Measurements from ENCODE around the gene TRIM72.
"Not testable (repeated sequence)": the region's sequence is repeated elsewhere in the genome, so short reads cannot be mapped to it uniquely, and the experiment has no call there.

Gene TRIM72

GRCh38 chr16:31267332-31268032 lies 53.6 kb downstream of the TRIM72 start:
- Histone ChIP-seq H3K4me1 (no peaks in the 10 kb centered on the region), H3K9me3 (no peaks in the 10 kb centered on the region; the same call in 1 of the 2 replicates), H3K36me3 (replicated peaks) (no peaks in the 10 kb centered on the region), H3K27me3 (ENCODE audit: low read depth) (no peaks in the 10 kb centered on the region), H3K4me3 (no peak overlapping the region)
- no peak for DNase-seq (ENCODE audit: low spot score in 2 of 2)
- in situ Hi-C loops (cut with MboI; ENCODE audit: low sequenced_read_pairs) = no loop called here

- DNase-seq (ENCODE audit: low spot score in 2 of 2) = no peak
- no peaks in the 10 kb centered on the region for H3K27me3 ChIP-seq (ENCODE audit: low read depth)
- H3K9me3 ChIP-seq = no peaks in the 10 kb centered on the region; the same call in 1 of the 2 replicates
- H3K36me3 ChIP-seq (replicated peaks) = no peaks in the 10 kb centered on the region
- in situ Hi-C loops (cut with MboI; ENCODE audit: low sequenced_read_pairs) = no loop called here
- H3K4me1 ChIP-seq = no peaks in the 10 kb centered on the region
- H3K4me3 ChIP-seq = no peak overlapping the region
Observed at GRCh38 chr16:31268033-31268365, 54.1 kb downstream of the TRIM72 start.

- DNase-seq (ENCODE audit: low spot score in 2 of 2) = no peak
- H3K36me3 ChIP-seq (replicated peaks) = no peaks in the 10 kb centered on the region
- H3K9me3 ChIP-seq = no peaks in the 10 kb centered on the region; the same call in 1 of the 2 replicates
- in situ Hi-C loops (cut with MboI; ENCODE audit: low sequenced_read_pairs) = no loop called here
- no peaks in the 10 kb centered on the region for H3K4me1 ChIP-seq
- H3K27me3 ChIP-seq (ENCODE audit: low read depth) = no peaks in the 10 kb centered on the region
- H3K4me3 ChIP-seq = no peak overlapping the region
Observed at GRCh38 chr16:31268891-31269290, 55.0 kb downstream of the TRIM72 start.

- in situ Hi-C loops (cut with MboI; ENCODE audit: low sequenced_read_pairs) = no loop called here
- Histone ChIP-seq H3K4me3 (no peak overlapping the region), H3K4me1 (no peaks in the 10 kb centered on the region), H3K9me3 (no peaks in the 10 kb centered on the region; the same call in 1 of the 2 replicates), H3K36me3 (replicated peaks) (no peaks in the 10 kb centered on the region), H3K27me3 (ENCODE audit: low read depth) (no peaks in the 10 kb centered on the region)
- DNase-seq (ENCODE audit: low spot score in 2 of 2) = no peak
Observed at GRCh38 chr16:31269541-31269940, 55.6 kb downstream of the TRIM72 start.

- H3K9me3 ChIP-seq; H3K27me3 ChIP-seq (ENCODE audit: low read depth); H3K4me1 ChIP-seq; H3K4me3 ChIP-seq; in situ Hi-C loops (cut with MboI; ENCODE audit: low sequenced_read_pairs); H3K36me3 ChIP-seq (replicated peaks); DNase-seq (ENCODE audit: low spot score in 2 of 2): not testable (repeated sequence)
Observed at GRCh38 chr16:31269973-31270372, 56.1 kb downstream of the TRIM72 start.

- Histone ChIP-seq H3K27me3 (ENCODE audit: low read depth) (no peaks in the 10 kb centered on the region), H3K4me1 (no peaks in the 10 kb centered on the region), H3K4me3 (no peak overlapping the region), H3K9me3 (no peaks in the 10 kb centered on the region; the same call in 1 of the 2 replicates), H3K36me3 (replicated peaks) (no peaks in the 10 kb centered on the region)
- no peak for DNase-seq (ENCODE audit: low spot score in 2 of 2)
- in situ Hi-C loops (cut with MboI; ENCODE audit: low sequenced_read_pairs) = no loop called here
Observed at GRCh38 chr16:31270795-31271194, 56.9 kb downstream of the TRIM72 start.

GRCh38 chr16:31271621-31272190 lies 57.8 kb downstream of the TRIM72 start:
- H3K36me3 ChIP-seq (replicated peaks) = no peaks in the 10 kb centered on the region
- no peak for DNase-seq (ENCODE audit: low spot score in 2 of 2)
- H3K4me3 ChIP-seq = no peak overlapping the region
- in situ Hi-C loops (cut with MboI; ENCODE audit: low sequenced_read_pairs) = no loop called here
- H3K27me3 ChIP-seq (ENCODE audit: low read depth) = no peaks in the 10 kb centered on the region
- no peaks in the 10 kb centered on the region for H3K4me1 ChIP-seq
- H3K9me3 ChIP-seq = no peaks in the 10 kb centered on the region; the same call in 1 of the 2 replicates

GRCh38 chr16:31273187-31273586 lies 59.3 kb downstream of the TRIM72 start:
- in situ Hi-C loops (cut with MboI; ENCODE audit: low sequenced_read_pairs) = no loop called here
- Histone ChIP-seq H3K36me3 (replicated peaks) (no peaks in the 10 kb centered on the region), H3K9me3 (no peaks in the 10 kb centered on the region; the same call in 1 of the 2 replicates), H3K4me3 (no peak overlapping the region), H3K4me1 (no peaks in the 10 kb centered on the region), H3K27me3 (ENCODE audit: low read depth) (no peaks in the 10 kb centered on the region)
- no peak for DNase-seq (ENCODE audit: low spot score in 2 of 2)

- no peak for DNase-seq (ENCODE audit: low spot score in 2 of 2)
- H3K4me1 ChIP-seq = no peaks in the 10 kb centered on the region
- H3K27me3 ChIP-seq (ENCODE audit: low read depth) = no peaks in the 10 kb centered on the region
- no peak overlapping the region for H3K4me3 ChIP-seq
- no peaks in the 10 kb centered on the region for H3K36me3 ChIP-seq (replicated peaks)
- in situ Hi-C loops (cut with MboI; ENCODE audit: low sequenced_read_pairs) = no loop called here
- no peaks in the 10 kb centered on the region for H3K9me3 ChIP-seq
Observed at GRCh38 chr16:31273676-31274075, 59.8 kb downstream of the TRIM72 start.

- no peaks in the 10 kb centered on the region for H3K9me3 ChIP-seq
- no peaks in the 10 kb centered on the region for H3K4me1 ChIP-seq
- in situ Hi-C loops (cut with MboI; ENCODE audit: low sequenced_read_pairs) = no loop called here
- no peak overlapping the region for H3K4me3 ChIP-seq
- no peaks in the 10 kb centered on the region for H3K27me3 ChIP-seq (ENCODE audit: low read depth)
- H3K36me3 ChIP-seq (replicated peaks) = no peaks in the 10 kb centered on the region
- DNase-seq (ENCODE audit: low spot score in 2 of 2) = no peak
Observed at GRCh38 chr16:31274831-31275816, 61.2 kb downstream of the TRIM72 start.

GRCh38 chr16:31276600-31276999 lies 62.7 kb downstream of the TRIM72 start:
- in situ Hi-C loops (cut with MboI; ENCODE audit: low sequenced_read_pairs) = no loop called here
- no peaks in the 10 kb centered on the region for H3K27me3 ChIP-seq (ENCODE audit: low read depth)
- no peak overlapping the region for H3K4me3 ChIP-seq
- H3K9me3 ChIP-seq = no peaks in the 10 kb centered on the region
- no peak for DNase-seq (ENCODE audit: low spot score in 2 of 2)
- H3K4me1 ChIP-seq = no peaks in the 10 kb centered on the region
- no peaks in the 10 kb centered on the region for H3K36me3 ChIP-seq (replicated peaks)

- no peak overlapping the region for H3K4me3 ChIP-seq
- in situ Hi-C loops (cut with MboI; ENCODE audit: low sequenced_read_pairs) = no loop called here
- no peaks in the 10 kb centered on the region for H3K4me1 ChIP-seq
- no peak for DNase-seq (ENCODE audit: low spot score in 2 of 2)
- H3K9me3 ChIP-seq = no peaks in the 10 kb centered on the region
- H3K36me3 ChIP-seq (replicated peaks) = no peaks in the 10 kb centered on the region
- H3K27me3 ChIP-seq (ENCODE audit: low read depth) = no peaks in the 10 kb centered on the region
Observed at GRCh38 chr16:31277659-31278260, 63.8 kb downstream of the TRIM72 start.

- H3K27me3 ChIP-seq (ENCODE audit: low read depth); in situ Hi-C loops (cut with MboI; ENCODE audit: low sequenced_read_pairs); H3K9me3 ChIP-seq; H3K4me1 ChIP-seq; H3K4me3 ChIP-seq; H3K36me3 ChIP-seq (replicated peaks); DNase-seq (ENCODE audit: low spot score in 2 of 2): not testable (repeated sequence)
Observed at GRCh38 chr16:31278853-31279252, 64.9 kb downstream of the TRIM72 start.
